Measurements from ENCODE around the gene DCTN1.

Gene DCTN1

GRCh38 chr2:74414441-74414840 is 34.3 kb upstream of the DCTN1 start:
- DNase-seq (ENCODE audit: low spot score), result no peak
- no peak for FAIRE-seq

- DNase-seq (ENCODE audit: low spot score), result no peak
- FAIRE-seq, result no peak
Observed at GRCh38 chr2:74413001-74413698, 33.0 kb upstream of the DCTN1 start.

- FAIRE-seq (no peak), DNase-seq (ENCODE audit: low spot score) (no peak)
Observed at GRCh38 chr2:74407682-74408081, 27.6 kb upstream of the DCTN1 start.

- FAIRE-seq (peak; percentile 87), DNase-seq (ENCODE audit: low spot score) (peak; percentile 94)
Observed at GRCh38 chr2:74406035-74406434, 25.9 kb upstream of the DCTN1 start.

GRCh38 chr2:74401891-74402290 is 21.8 kb upstream of the DCTN1 start:
- no peak for FAIRE-seq

GRCh38 chr2:74399785-74400184 is 19.7 kb upstream of the DCTN1 start:
- DNase-seq (ENCODE audit: low spot score) (no peak), FAIRE-seq (no peak)

More at GRCh38 chr2:74401891-74402290, 21.8 kb upstream of the DCTN1 start:
- DNase-seq (ENCODE audit: low spot score), result no peak

- DNase-seq (ENCODE audit: low spot score), result no peak
- FAIRE-seq, result no peak
Observed at GRCh38 chr2:74396149-74396548, 16.0 kb upstream of the DCTN1 start.

- FAIRE-seq (no peak), DNase-seq (ENCODE audit: low spot score) (no peak)
Observed at GRCh38 chr2:74393525-74393924, 13.4 kb upstream of the DCTN1 start.

GRCh38 chr2:74392449-74392743 is 12.3 kb upstream of the DCTN1 start:
- FAIRE-seq, result no peak
- DNase-seq (ENCODE audit: low spot score), result no peak

- FAIRE-seq, result peak; percentile 62
- peak; percentile 77 for DNase-seq (ENCODE audit: low spot score)
Observed at GRCh38 chr2:74391580-74392448, 11.7 kb upstream of the DCTN1 start.

- peak; percentile 19 for DNase-seq (ENCODE audit: low spot score)
- no peak for FAIRE-seq
Observed at GRCh38 chr2:74391209-74391579, 11.1 kb upstream of the DCTN1 start.

GRCh38 chr2:74390606-74391005 is 10.5 kb upstream of the DCTN1 start:
- DNase-seq (ENCODE audit: low spot score) (no peak), FAIRE-seq (no peak)

- FAIRE-seq, result no peak
- DNase-seq (ENCODE audit: low spot score), result no peak
Observed at GRCh38 chr2:74387346-74387745, 7.2 kb upstream of the DCTN1 start.

- FAIRE-seq, result no peak
Observed at GRCh38 chr2:74385396-74385795, 5.3 kb upstream of the DCTN1 start.

GRCh38 chr2:74384051-74384450 is 3.9 kb upstream of the DCTN1 start:
- DNase-seq (ENCODE audit: low spot score), result no peak

More at GRCh38 chr2:74385396-74385795, 5.3 kb upstream of the DCTN1 start:
- no peak for DNase-seq (ENCODE audit: low spot score)

GRCh38 chr2:74383254-74383653 is 3.1 kb upstream of the DCTN1 start:
- no peak for DNase-seq (ENCODE audit: low spot score)
- no peak for FAIRE-seq

More at GRCh38 chr2:74384051-74384450, 3.9 kb upstream of the DCTN1 start:
- FAIRE-seq, result no peak

GRCh38 chr2:74381751-74382150 is 1.6 kb upstream of the DCTN1 start:
- FAIRE-seq, result no peak
- DNase-seq (ENCODE audit: low spot score), result no peak

GRCh38 chr2:74378007-74378406 is 2.1 kb downstream of the DCTN1 start:
- no peak for FAIRE-seq
- DNase-seq (ENCODE audit: low spot score), result no peak

GRCh38 chr2:74375838-74376237 is 4.3 kb downstream of the DCTN1 start:
- FAIRE-seq (no peak), DNase-seq (ENCODE audit: low spot score) (no peak)

- FAIRE-seq (no peak), DNase-seq (ENCODE audit: low spot score) (no peak)
Observed at GRCh38 chr2:74374509-74375205, 5.5 kb downstream of the DCTN1 start.

- no peak for DNase-seq (ENCODE audit: low spot score)
- FAIRE-seq, result no peak
Observed at GRCh38 chr2:74373985-74374384, 6.1 kb downstream of the DCTN1 start.

GRCh38 chr2:74373221-74373676 is 6.9 kb downstream of the DCTN1 start:
- no peak for DNase-seq (ENCODE audit: low spot score)

More at GRCh38 chr2:74373221-74373676, 6.9 kb downstream of the DCTN1 start:
- no peak for FAIRE-seq

All from RCC 7860 (cell line).